Measurements from ENCODE around the gene TK2. TPM values are rescaled to one million over a fixed set of nuclear protein-coding genes. Genes with fewer than 3 reads are reported as not detected.

TK2 gene
- total RNA-seq, 1 experiment from 2014 or later = 5.0 TPM

DNA sequence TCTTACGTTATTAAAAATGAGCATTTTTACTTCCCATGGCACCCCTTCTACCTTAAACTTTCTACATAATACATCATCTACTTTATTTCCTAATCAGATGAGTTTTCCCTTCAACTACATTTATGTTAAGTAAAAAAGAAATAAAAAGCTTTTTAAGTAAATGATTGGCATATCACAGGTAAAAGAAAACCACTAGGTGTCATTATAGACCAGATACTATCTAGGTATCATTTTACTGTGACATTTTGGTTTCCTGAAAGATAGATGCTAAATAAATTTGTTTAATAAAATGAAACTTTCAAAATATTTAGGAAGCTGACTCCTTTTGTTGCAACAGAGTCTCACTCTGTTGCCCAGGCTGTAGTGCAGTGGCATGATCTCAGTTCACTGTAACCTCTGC lies 12.5 kb upstream of the TK2 start:
- POLR2A ChIA-PET = no interaction called here
- TF ChIP-seq GTF2I (CRISPR knock-in tag; conservative IDR thresholded peaks at IDR 0.05) = no peak
- TF ChIP-seq, protein P1, sequence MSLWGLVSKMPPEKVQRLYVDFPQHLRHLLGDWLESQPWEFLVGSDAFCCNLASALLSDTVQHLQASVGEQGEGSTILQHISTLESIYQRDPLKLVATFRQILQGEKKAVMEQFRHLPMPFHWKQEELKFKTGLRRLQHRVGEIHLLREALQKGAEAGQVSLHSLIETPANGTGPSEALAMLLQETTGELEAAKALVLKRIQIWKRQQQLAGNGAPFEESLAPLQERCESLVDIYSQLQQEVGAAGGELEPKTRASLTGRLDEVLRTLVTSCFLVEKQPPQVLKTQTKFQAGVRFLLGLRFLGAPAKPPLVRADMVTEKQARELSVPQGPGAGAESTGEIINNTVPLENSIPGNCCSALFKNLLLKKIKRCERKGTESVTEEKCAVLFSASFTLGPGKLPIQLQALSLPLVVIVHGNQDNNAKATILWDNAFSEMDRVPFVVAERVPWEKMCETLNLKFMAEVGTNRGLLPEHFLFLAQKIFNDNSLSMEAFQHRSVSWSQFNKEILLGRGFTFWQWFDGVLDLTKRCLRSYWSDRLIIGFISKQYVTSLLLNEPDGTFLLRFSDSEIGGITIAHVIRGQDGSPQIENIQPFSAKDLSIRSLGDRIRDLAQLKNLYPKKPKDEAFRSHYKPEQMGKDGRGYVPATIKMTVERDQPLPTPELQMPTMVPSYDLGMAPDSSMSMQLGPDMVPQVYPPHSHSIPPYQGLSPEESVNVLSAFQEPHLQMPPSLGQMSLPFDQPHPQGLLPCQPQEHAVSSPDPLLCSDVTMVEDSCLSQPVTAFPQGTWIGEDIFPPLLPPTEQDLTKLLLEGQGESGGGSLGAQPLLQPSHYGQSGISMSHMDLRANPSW (CRISPR knock-in tag; conservative IDR thresholded peaks at IDR 0.05; ENCODE audit: low read depth) = no peak
- no peak for TF ChIP-seq IRF2 (CRISPR knock-in tag; IDR thresholded peaks at IDR 0.05; ENCODE audit: borderline replicate concordance, low read depth)
- no peak for TF ChIP-seq NR1H2 (CRISPR knock-in tag; IDR thresholded peaks at IDR 0.05)
- TF ChIP-seq ZNF138 (CRISPR knock-in tag; conservative IDR thresholded peaks at IDR 0.05) = no peak
- TF ChIP-seq, protein P2, sequence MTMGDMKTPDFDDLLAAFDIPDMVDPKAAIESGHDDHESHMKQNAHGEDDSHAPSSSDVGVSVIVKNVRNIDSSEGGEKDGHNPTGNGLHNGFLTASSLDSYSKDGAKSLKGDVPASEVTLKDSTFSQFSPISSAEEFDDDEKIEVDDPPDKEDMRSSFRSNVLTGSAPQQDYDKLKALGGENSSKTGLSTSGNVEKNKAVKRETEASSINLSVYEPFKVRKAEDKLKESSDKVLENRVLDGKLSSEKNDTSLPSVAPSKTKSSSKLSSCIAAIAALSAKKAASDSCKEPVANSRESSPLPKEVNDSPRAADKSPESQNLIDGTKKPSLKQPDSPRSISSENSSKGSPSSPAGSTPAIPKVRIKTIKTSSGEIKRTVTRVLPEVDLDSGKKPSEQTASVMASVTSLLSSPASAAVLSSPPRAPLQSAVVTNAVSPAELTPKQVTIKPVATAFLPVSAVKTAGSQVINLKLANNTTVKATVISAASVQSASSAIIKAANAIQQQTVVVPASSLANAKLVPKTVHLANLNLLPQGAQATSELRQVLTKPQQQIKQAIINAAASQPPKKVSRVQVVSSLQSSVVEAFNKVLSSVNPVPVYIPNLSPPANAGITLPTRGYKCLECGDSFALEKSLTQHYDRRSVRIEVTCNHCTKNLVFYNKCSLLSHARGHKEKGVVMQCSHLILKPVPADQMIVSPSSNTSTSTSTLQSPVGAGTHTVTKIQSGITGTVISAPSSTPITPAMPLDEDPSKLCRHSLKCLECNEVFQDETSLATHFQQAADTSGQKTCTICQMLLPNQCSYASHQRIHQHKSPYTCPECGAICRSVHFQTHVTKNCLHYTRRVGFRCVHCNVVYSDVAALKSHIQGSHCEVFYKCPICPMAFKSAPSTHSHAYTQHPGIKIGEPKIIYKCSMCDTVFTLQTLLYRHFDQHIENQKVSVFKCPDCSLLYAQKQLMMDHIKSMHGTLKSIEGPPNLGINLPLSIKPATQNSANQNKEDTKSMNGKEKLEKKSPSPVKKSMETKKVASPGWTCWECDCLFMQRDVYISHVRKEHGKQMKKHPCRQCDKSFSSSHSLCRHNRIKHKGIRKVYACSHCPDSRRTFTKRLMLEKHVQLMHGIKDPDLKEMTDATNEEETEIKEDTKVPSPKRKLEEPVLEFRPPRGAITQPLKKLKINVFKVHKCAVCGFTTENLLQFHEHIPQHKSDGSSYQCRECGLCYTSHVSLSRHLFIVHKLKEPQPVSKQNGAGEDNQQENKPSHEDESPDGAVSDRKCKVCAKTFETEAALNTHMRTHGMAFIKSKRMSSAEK (CRISPR knock-in tag; IDR thresholded peaks at IDR 0.05; ENCODE audit: borderline replicate concordance) = no peak
- TF ChIP-seq, protein P3, sequence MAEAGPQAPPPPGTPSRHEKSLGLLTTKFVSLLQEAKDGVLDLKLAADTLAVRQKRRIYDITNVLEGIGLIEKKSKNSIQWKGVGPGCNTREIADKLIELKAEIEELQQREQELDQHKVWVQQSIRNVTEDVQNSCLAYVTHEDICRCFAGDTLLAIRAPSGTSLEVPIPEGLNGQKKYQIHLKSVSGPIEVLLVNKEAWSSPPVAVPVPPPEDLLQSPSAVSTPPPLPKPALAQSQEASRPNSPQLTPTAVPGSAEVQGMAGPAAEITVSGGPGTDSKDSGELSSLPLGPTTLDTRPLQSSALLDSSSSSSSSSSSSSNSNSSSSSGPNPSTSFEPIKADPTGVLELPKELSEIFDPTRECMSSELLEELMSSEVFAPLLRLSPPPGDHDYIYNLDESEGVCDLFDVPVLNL (CRISPR knock-in tag; IDR thresholded peaks at IDR 0.05; ENCODE audit: borderline replicate concordance, low read depth) = no peak
- TF ChIP-seq, protein P4, sequence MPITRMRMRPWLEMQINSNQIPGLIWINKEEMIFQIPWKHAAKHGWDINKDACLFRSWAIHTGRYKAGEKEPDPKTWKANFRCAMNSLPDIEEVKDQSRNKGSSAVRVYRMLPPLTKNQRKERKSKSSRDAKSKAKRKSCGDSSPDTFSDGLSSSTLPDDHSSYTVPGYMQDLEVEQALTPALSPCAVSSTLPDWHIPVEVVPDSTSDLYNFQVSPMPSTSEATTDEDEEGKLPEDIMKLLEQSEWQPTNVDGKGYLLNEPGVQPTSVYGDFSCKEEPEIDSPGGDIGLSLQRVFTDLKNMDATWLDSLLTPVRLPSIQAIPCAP (CRISPR knock-in tag; IDR thresholded peaks at IDR 0.05) = no peak
- TF ChIP-seq RORB (CRISPR knock-in tag; IDR thresholded peaks at IDR 0.05) = no peak
- TF ChIP-seq, protein P5, sequence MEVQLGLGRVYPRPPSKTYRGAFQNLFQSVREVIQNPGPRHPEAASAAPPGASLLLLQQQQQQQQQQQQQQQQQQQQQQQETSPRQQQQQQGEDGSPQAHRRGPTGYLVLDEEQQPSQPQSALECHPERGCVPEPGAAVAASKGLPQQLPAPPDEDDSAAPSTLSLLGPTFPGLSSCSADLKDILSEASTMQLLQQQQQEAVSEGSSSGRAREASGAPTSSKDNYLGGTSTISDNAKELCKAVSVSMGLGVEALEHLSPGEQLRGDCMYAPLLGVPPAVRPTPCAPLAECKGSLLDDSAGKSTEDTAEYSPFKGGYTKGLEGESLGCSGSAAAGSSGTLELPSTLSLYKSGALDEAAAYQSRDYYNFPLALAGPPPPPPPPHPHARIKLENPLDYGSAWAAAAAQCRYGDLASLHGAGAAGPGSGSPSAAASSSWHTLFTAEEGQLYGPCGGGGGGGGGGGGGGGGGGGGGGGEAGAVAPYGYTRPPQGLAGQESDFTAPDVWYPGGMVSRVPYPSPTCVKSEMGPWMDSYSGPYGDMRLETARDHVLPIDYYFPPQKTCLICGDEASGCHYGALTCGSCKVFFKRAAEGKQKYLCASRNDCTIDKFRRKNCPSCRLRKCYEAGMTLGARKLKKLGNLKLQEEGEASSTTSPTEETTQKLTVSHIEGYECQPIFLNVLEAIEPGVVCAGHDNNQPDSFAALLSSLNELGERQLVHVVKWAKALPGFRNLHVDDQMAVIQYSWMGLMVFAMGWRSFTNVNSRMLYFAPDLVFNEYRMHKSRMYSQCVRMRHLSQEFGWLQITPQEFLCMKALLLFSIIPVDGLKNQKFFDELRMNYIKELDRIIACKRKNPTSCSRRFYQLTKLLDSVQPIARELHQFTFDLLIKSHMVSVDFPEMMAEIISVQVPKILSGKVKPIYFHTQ (CRISPR knock-in tag; IDR thresholded peaks at IDR 0.05) = no peak
- TF ChIP-seq, protein P6, sequence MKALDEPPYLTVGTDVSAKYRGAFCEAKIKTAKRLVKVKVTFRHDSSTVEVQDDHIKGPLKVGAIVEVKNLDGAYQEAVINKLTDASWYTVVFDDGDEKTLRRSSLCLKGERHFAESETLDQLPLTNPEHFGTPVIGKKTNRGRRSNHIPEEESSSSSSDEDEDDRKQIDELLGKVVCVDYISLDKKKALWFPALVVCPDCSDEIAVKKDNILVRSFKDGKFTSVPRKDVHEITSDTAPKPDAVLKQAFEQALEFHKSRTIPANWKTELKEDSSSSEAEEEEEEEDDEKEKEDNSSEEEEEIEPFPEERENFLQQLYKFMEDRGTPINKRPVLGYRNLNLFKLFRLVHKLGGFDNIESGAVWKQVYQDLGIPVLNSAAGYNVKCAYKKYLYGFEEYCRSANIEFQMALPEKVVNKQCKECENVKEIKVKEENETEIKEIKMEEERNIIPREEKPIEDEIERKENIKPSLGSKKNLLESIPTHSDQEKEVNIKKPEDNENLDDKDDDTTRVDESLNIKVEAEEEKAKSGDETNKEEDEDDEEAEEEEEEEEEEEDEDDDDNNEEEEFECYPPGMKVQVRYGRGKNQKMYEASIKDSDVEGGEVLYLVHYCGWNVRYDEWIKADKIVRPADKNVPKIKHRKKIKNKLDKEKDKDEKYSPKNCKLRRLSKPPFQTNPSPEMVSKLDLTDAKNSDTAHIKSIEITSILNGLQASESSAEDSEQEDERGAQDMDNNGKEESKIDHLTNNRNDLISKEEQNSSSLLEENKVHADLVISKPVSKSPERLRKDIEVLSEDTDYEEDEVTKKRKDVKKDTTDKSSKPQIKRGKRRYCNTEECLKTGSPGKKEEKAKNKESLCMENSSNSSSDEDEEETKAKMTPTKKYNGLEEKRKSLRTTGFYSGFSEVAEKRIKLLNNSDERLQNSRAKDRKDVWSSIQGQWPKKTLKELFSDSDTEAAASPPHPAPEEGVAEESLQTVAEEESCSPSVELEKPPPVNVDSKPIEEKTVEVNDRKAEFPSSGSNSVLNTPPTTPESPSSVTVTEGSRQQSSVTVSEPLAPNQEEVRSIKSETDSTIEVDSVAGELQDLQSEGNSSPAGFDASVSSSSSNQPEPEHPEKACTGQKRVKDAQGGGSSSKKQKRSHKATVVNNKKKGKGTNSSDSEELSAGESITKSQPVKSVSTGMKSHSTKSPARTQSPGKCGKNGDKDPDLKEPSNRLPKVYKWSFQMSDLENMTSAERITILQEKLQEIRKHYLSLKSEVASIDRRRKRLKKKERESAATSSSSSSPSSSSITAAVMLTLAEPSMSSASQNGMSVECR (CRISPR knock-in tag; IDR thresholded peaks at IDR 0.05; ENCODE audit: borderline replicate concordance) = no peak
- TF ChIP-seq JUN (CRISPR knock-in tag; IDR thresholded peaks at IDR 0.05) = no peak
- TF ChIP-seq, protein P7, sequence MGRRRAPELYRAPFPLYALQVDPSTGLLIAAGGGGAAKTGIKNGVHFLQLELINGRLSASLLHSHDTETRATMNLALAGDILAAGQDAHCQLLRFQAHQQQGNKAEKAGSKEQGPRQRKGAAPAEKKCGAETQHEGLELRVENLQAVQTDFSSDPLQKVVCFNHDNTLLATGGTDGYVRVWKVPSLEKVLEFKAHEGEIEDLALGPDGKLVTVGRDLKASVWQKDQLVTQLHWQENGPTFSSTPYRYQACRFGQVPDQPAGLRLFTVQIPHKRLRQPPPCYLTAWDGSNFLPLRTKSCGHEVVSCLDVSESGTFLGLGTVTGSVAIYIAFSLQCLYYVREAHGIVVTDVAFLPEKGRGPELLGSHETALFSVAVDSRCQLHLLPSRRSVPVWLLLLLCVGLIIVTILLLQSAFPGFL (CRISPR knock-in tag; IDR thresholded peaks at IDR 0.05; ENCODE audit: borderline replicate concordance) = no peak
- TF ChIP-seq, protein P8, sequence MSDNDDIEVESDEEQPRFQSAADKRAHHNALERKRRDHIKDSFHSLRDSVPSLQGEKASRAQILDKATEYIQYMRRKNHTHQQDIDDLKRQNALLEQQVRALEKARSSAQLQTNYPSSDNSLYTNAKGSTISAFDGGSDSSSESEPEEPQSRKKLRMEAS (CRISPR knock-in tag; IDR thresholded peaks at IDR 0.05) = no peak
- TF ChIP-seq MYBL2 (CRISPR knock-in tag; IDR thresholded peaks at IDR 0.05) = no peak
- TF ChIP-seq, protein P9, sequence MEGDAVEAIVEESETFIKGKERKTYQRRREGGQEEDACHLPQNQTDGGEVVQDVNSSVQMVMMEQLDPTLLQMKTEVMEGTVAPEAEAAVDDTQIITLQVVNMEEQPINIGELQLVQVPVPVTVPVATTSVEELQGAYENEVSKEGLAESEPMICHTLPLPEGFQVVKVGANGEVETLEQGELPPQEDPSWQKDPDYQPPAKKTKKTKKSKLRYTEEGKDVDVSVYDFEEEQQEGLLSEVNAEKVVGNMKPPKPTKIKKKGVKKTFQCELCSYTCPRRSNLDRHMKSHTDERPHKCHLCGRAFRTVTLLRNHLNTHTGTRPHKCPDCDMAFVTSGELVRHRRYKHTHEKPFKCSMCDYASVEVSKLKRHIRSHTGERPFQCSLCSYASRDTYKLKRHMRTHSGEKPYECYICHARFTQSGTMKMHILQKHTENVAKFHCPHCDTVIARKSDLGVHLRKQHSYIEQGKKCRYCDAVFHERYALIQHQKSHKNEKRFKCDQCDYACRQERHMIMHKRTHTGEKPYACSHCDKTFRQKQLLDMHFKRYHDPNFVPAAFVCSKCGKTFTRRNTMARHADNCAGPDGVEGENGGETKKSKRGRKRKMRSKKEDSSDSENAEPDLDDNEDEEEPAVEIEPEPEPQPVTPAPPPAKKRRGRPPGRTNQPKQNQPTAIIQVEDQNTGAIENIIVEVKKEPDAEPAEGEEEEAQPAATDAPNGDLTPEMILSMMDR (IDR thresholded peaks at IDR 0.05) = no peak
- no peak for TF ChIP-seq TP53 (CRISPR knock-in tag; IDR thresholded peaks at IDR 0.05)

More for the DNA sequence above, 12.5 kb upstream of the TK2 start:
- no peak overlapping the region for H3K27ac Mint-ChIP-seq
- CTCF ChIA-PET = interaction anchor here (0.6 to 2.2 kb wide), 6 partner anchors 8 to 89 kb away, joined by 3 to 11 read pairs (median 4); partner anchors contain the start of genes CKLF and CMTM2
- H3K4me1 Mint-ChIP-seq = no peaks in the 10 kb centered on the region
- H3K9me3 Mint-ChIP-seq = peaks cover 3% of the 10 kb centered on the region
- H3K27me3 Mint-ChIP-seq (ENCODE audit: low read depth) = no peaks in the 10 kb centered on the region; the same call in 1 of the 2 replicates
- no peak for DNase-seq (ENCODE audit: low spot score)
- no peak for ATAC-seq
- H3K36me3 Mint-ChIP-seq = peaks cover 3% of the 10 kb centered on the region
- no peak overlapping the region for H3K4me3 Mint-ChIP-seq
